GM12891 (cell line): ENCODE results near the gene DTX3.

Source experiments
- POLR2A ChIP-seq: IDR thresholded peaks from 2 replicates; pipeline ENCODE4 v1.6.1; 2011; ENCODE audit warnings: low read depth, low read length, control low read depth
- POLR2AphosphoS5 ChIP-seq: IDR thresholded peaks from 2 replicates; pipeline ENCODE4 v1.6.1; 2011; ENCODE audit warnings: low read depth, low read length, control low read depth

- TF ChIP-seq POLR2AphosphoS5 (no peak), POLR2A (no peak)
Observed at GRCh38 chr12:57632073-57632957, 27.7 kb downstream of the DTX3 start.
